Breast epithelium (tissue), 3 donors: Measurements from ENCODE around the gene CD44.

ENCODE experiments used
- POLR2A ChIP-seq: fragments of 450-650 bp; IDR thresholded peaks from one replicate; pipeline ENCODE4 v1.6.1; 2016; ENCODE audit warnings: antibody characterized with exemption, mild to moderate bottlenecking, moderate library complexity
- POLR2AphosphoS5 ChIP-seq, 3 donors: sonication (generic); formaldehyde crosslinking; IDR thresholded peaks; one replicate each; pipeline ENCODE4 v1.6.1; 2017; ENCODE audit warnings: antibody characterized with exemption in 3 of 3
- TF ChIP-seq, protein P1 (sequence below), 3 donors: fragments of 450-650 bp; IDR thresholded peaks; one replicate each; pipeline ENCODE4 v1.5.1; 2016 to 2017; ENCODE audit warnings: antibody characterized with exemption in 3 of 3, mild to moderate bottlenecking in 3 of 3, moderate library complexity in 3 of 3

- TF ChIP-seq, protein P1, sequence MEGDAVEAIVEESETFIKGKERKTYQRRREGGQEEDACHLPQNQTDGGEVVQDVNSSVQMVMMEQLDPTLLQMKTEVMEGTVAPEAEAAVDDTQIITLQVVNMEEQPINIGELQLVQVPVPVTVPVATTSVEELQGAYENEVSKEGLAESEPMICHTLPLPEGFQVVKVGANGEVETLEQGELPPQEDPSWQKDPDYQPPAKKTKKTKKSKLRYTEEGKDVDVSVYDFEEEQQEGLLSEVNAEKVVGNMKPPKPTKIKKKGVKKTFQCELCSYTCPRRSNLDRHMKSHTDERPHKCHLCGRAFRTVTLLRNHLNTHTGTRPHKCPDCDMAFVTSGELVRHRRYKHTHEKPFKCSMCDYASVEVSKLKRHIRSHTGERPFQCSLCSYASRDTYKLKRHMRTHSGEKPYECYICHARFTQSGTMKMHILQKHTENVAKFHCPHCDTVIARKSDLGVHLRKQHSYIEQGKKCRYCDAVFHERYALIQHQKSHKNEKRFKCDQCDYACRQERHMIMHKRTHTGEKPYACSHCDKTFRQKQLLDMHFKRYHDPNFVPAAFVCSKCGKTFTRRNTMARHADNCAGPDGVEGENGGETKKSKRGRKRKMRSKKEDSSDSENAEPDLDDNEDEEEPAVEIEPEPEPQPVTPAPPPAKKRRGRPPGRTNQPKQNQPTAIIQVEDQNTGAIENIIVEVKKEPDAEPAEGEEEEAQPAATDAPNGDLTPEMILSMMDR (IDR thresholded peaks at IDR 0.05) = no peak
- TF ChIP-seq POLR2A (no peak), POLR2AphosphoS5 (IDR thresholded peaks at IDR 0.05) (no peak)
These were observed 116.5 kb downstream of the CD44 start for GRCh38 chr11:35255514-35255913.
